MM.1S (cell line): ENCODE results near the gene SEPTIN2.

Source experiments
- DNase-seq: peaks from one replicate; pipeline ENCODE4 v3.0.0-alpha.2; 2015
- H2AFZ ChIP-seq: fragments of 300-600 bp; sonication (generic); 2 replicates; pipeline ENCODE4 v1.6.0; 2016; ENCODE audit warnings: antibody characterized with exemption, low read length
- H3F3A ChIP-seq: fragments of 300-600 bp; sonication (generic); 2 replicates; pipeline ENCODE4 v1.6.1; 2016; ENCODE audit warnings: mild to moderate bottlenecking, antibody characterized with exemption, low read length, moderate library complexity, mixed read lengths; ENCODE audit not compliant: insufficient read depth
- H3K27ac ChIP-seq: fragments of 300-600 bp; sonication (generic); 2 replicates; pipeline ENCODE4 v1.5.1; 2016; ENCODE audit warnings: mild to moderate bottlenecking, low read length
- H3K27me3 ChIP-seq: fragments of 300-600 bp; sonication (generic); replicated peaks from 2 replicates; pipeline ENCODE4 v1.6.0; 2016; ENCODE audit warnings: low read length; ENCODE audit not compliant: insufficient read depth
- H3K36me3 ChIP-seq: fragments of 300-600 bp; sonication (generic); replicated peaks from 2 replicates; pipeline ENCODE4 v1.6.1; 2016; ENCODE audit warnings: mild to moderate bottlenecking, low read length, mixed read lengths; ENCODE audit not compliant: insufficient read depth
- H3K4me1 ChIP-seq: fragments of 300-600 bp; sonication (generic); 2 replicates; pipeline ENCODE4 v1.6.1; 2016; ENCODE audit warnings: low read length, mixed read lengths
- H3K4me2 ChIP-seq: fragments of 300-600 bp; sonication (generic); 2 replicates; pipeline ENCODE4 v1.6.0; 2016; ENCODE audit warnings: low read depth, low read length
- H3K4me3 ChIP-seq: fragments of 300-600 bp; sonication (generic); 2 replicates; pipeline ENCODE4 v1.5.1; 2016; ENCODE audit warnings: low read length, mixed read lengths
- H3K79me2 ChIP-seq: fragments of 300-600 bp; sonication (generic); 2 replicates; pipeline ENCODE4 v1.6.1; 2016; ENCODE audit warnings: mixed run types, low read length, mixed read lengths
- H3K9ac ChIP-seq: fragments of 300-600 bp; sonication (generic); 2 replicates; pipeline ENCODE4 v1.6.1; 2016; ENCODE audit warnings: low read length, mixed read lengths
- H3K9me2 ChIP-seq: fragments of 300-600 bp; sonication (generic); replicated peaks from 2 replicates; pipeline ENCODE4 v1.6.1; 2016; ENCODE audit warnings: mild to moderate bottlenecking, low read length, mixed read lengths; ENCODE audit not compliant: insufficient read depth
- H3K9me3 ChIP-seq: fragments of 300-600 bp; sonication (generic); replicated peaks from 2 replicates; pipeline ENCODE4 v1.6.1; 2016; ENCODE audit warnings: mild to moderate bottlenecking, low read length, mixed read lengths; ENCODE audit not compliant: insufficient read depth
- H4K20me1 ChIP-seq: fragments of 300-600 bp; sonication (generic); 2 replicates; pipeline ENCODE4 v1.6.1; 2016; ENCODE audit warnings: mild to moderate bottlenecking, low read length, moderate library complexity, mixed read lengths; ENCODE audit not compliant: insufficient read depth
- EZH2 ChIP-seq: fragments of 300-600 bp; sonication (generic); optimal IDR thresholded peaks from 2 replicates; pipeline ENCODE3; 2017; ENCODE audit warnings: low read depth, mild to moderate bottlenecking, antibody characterized with exemption, low read length, mixed read lengths
- EZH2phosphoT487 ChIP-seq: fragments of 300-600 bp; sonication (generic); IDR thresholded peaks from 2 replicates; pipeline ENCODE4 v1.6.1; 2018; ENCODE audit warnings: antibody characterized with exemption, low read length
- TF ChIP-seq, protein P1 (sequence below): fragments of 300-600 bp; sonication (generic); IDR thresholded peaks from 2 replicates; pipeline ENCODE4 v1.5.1; 2016; ENCODE audit warnings: antibody characterized with exemption, low read length, mixed read lengths

The SEPTIN2 gene

GRCh38 chr2:241321033-241321432 lies 5.3 kb downstream of the SEPTIN2 start:
- TF ChIP-seq EZH2phosphoT487 = no peak
- TF ChIP-seq, protein P1, sequence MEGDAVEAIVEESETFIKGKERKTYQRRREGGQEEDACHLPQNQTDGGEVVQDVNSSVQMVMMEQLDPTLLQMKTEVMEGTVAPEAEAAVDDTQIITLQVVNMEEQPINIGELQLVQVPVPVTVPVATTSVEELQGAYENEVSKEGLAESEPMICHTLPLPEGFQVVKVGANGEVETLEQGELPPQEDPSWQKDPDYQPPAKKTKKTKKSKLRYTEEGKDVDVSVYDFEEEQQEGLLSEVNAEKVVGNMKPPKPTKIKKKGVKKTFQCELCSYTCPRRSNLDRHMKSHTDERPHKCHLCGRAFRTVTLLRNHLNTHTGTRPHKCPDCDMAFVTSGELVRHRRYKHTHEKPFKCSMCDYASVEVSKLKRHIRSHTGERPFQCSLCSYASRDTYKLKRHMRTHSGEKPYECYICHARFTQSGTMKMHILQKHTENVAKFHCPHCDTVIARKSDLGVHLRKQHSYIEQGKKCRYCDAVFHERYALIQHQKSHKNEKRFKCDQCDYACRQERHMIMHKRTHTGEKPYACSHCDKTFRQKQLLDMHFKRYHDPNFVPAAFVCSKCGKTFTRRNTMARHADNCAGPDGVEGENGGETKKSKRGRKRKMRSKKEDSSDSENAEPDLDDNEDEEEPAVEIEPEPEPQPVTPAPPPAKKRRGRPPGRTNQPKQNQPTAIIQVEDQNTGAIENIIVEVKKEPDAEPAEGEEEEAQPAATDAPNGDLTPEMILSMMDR = no peak
- TF ChIP-seq EZH2 = no peak
- Histone ChIP-seq H3K36me3 (peaks cover 3% of the 10 kb centered on the region; the same call in 1 of the 2 replicates), H3K9ac (no peak overlapping the region), H3K27me3 (no peaks in the 10 kb centered on the region), H3F3A (no peaks in the 10 kb centered on the region), H3K4me3 (no peak overlapping the region), H4K20me1 (no peaks in the 10 kb centered on the region; the same call in 1 of the 2 replicates), H3K27ac (no peak overlapping the region), H3K79me2 (peaks cover 99% of the 10 kb centered on the region), H2AFZ (no peak overlapping the region), H3K9me2 (no peaks in the 10 kb centered on the region), H3K4me2 (no peak overlapping the region), H3K9me3 (no peaks in the 10 kb centered on the region), H3K4me1 (peaks cover 15% of the 10 kb centered on the region; the same call in 1 of the 2 replicates)
- no peak for DNase-seq

DNA sequence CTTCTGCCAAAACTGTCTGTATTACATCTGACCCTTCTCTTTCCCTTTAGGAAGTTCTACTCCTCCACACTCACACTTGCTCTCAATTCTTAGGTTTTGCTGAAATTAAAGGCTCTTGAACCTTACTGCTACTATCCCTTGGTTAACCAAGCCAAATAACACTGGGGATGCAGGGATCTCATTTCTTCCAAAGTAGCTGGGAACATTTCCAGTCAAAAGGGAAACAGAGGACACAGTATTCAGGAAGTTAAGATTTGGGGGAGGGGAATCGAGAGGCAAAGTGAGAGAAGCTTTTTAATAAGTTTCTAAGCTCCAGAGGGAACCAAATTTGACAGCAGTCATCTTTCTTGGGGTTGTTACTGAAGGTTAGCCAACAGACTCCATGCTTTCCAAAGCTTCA lies 6.2 kb downstream of the SEPTIN2 start:
- H3K9ac ChIP-seq = no peak overlapping the region
- no peak overlapping the region for H2AFZ ChIP-seq
- peaks cover 92% of the 10 kb centered on the region for H3K79me2 ChIP-seq
- no peaks in the 10 kb centered on the region for H3K27me3 ChIP-seq
- H3K4me1 ChIP-seq = peaks cover 15% of the 10 kb centered on the region; the same call in 1 of the 2 replicates
- peaks cover 3% of the 10 kb centered on the region; the same call in 1 of the 2 replicates for H3K36me3 ChIP-seq
- no peak overlapping the region for H3K27ac ChIP-seq
- H4K20me1 ChIP-seq = no peaks in the 10 kb centered on the region; the same call in 1 of the 2 replicates
- H3F3A ChIP-seq = no peaks in the 10 kb centered on the region
- H3K9me3 ChIP-seq = no peaks in the 10 kb centered on the region
- TF ChIP-seq, protein P1 = no peak
- TF ChIP-seq EZH2phosphoT487 (no peak), EZH2 (no peak)
- no peak overlapping the region for H3K4me2 ChIP-seq
- no peak overlapping the region for H3K4me3 ChIP-seq
- no peak for DNase-seq
- H3K9me2 ChIP-seq = no peaks in the 10 kb centered on the region

- Histone ChIP-seq H3K4me2 (no peak overlapping the region), H2AFZ (no peak overlapping the region), H3K36me3 (peaks cover 3% of the 10 kb centered on the region; the same call in 1 of the 2 replicates), H3K27me3 (no peaks in the 10 kb centered on the region), H3K9ac (no peak overlapping the region), H3K9me2 (no peaks in the 10 kb centered on the region), H3K4me3 (no peak overlapping the region), H4K20me1 (no peaks in the 10 kb centered on the region; the same call in 1 of the 2 replicates), H3K9me3 (no peaks in the 10 kb centered on the region), H3F3A (no peaks in the 10 kb centered on the region), H3K79me2 (peaks cover 75% of the 10 kb centered on the region), H3K27ac (no peak overlapping the region), H3K4me1 (no peaks in the 10 kb centered on the region)
- TF ChIP-seq EZH2 (no peak), EZH2phosphoT487 (no peak)
- TF ChIP-seq, protein P1 = no peak
- no peak for DNase-seq
Measured at GRCh38 chr2:241323778-241324177, 8.1 kb downstream of the SEPTIN2 start.
